NCI-H187 (cell line): ENCODE data around the gene ESPN.
"Not testable (repeated sequence)": the region's sequence is repeated elsewhere in the genome, so short reads cannot be mapped to it uniquely, and the experiment has no call there.

Experiments used
- DNase-seq, 2 experiments: peaks; one replicate each; lab custom pipeline; 2025; lab: John Stamatoyannopoulos, UW

ESPN gene

GRCh38 chr1:6424619-6425593 lies at the start of gene ESPN:
TSS of gene ESPN (plus strand) at chr1:6424776. CDS start at chr1:6424956, 180 bp downstream.
- no peak for DNase-seq

- no peak for DNase-seq
Measured at GRCh38 chr1:6378096-6378746, 46.4 kb upstream of the ESPN start.

GRCh38 chr1:6380037-6380436 lies 44.5 kb upstream of the ESPN start:
- DNase-seq, result no peak

- no peak for DNase-seq
Measured at GRCh38 chr1:6384135-6384534, 40.4 kb upstream of the ESPN start.

- no peak for DNase-seq
Measured at GRCh38 chr1:6384962-6385361, 39.6 kb upstream of the ESPN start.

- DNase-seq, result no peak
Measured at GRCh38 chr1:6385488-6386191, 38.9 kb upstream of the ESPN start.

GRCh38 chr1:6386371-6386949 lies 38.1 kb upstream of the ESPN start:
- no peak for DNase-seq

GRCh38 chr1:6389971-6390370 lies 34.6 kb upstream of the ESPN start:
- peak; percentile 36 to 64 for DNase-seq

GRCh38 chr1:6391951-6392808 lies 32.4 kb upstream of the ESPN start:
- peak in 1 of 2 experiments; percentile 15 for DNase-seq

GRCh38 chr1:6392809-6393399 lies 31.7 kb upstream of the ESPN start:
- no peak for DNase-seq

- peak; percentile 82 to 89 for DNase-seq
Measured at GRCh38 chr1:6393400-6394187, 31.0 kb upstream of the ESPN start, which contains the start of gene ACOT7. TSS of gene ACOT7 (minus strand) at chr1:6393767. CDS start at chr1:6393399, 368 bp downstream.

GRCh38 chr1:6395130-6395529 lies 29.4 kb upstream of the ESPN start:
- not testable (repeated sequence) for DNase-seq

- DNase-seq, result not testable (repeated sequence)
Measured at GRCh38 chr1:6395781-6396244, 28.8 kb upstream of the ESPN start.

GRCh38 chr1:6396998-6397397 lies 27.6 kb upstream of the ESPN start:
- DNase-seq, result no peak

- no peak for DNase-seq
Measured at GRCh38 chr1:6397844-6398441, 26.6 kb upstream of the ESPN start.

- DNase-seq, result no peak
Measured at GRCh38 chr1:6399294-6399693, 25.3 kb upstream of the ESPN start.

GRCh38 chr1:6401673-6402072 lies 22.9 kb upstream of the ESPN start:
- DNase-seq, result no peak

- DNase-seq, result no peak
Measured at GRCh38 chr1:6408023-6408422, 16.6 kb upstream of the ESPN start.

GRCh38 chr1:6409053-6409452 lies 15.5 kb upstream of the ESPN start:
- no peak for DNase-seq
